Osteocyte (in vitro differentiated cells): ENCODE measurements around the gene ABAT. TPM values are rescaled to one million over a fixed set of nuclear protein-coding genes. Genes with fewer than 3 reads are reported as not detected.

Source experiments
- DNase-seq: peaks from one replicate; pipeline ENCODE4 v3.0.0; 2021; ENCODE audit warnings: mixed read lengths; ENCODE audit not compliant: unreplicated experiment; ENCODE audit errors: extremely low spot score
- H3K27ac Mint-ChIP-seq: one replicate; pipeline ENCODE4 v1.8.0; 2021; ENCODE audit warnings: mild to moderate bottlenecking, mixed read lengths; ENCODE audit not compliant: unreplicated experiment
- H3K27me3 Mint-ChIP-seq: one replicate; pipeline ENCODE4 v1.8.0; 2021; ENCODE audit warnings: mixed read lengths; ENCODE audit not compliant: unreplicated experiment
- H3K36me3 Mint-ChIP-seq: one replicate; pipeline ENCODE4 v1.8.0; 2021; ENCODE audit warnings: mixed read lengths; ENCODE audit not compliant: unreplicated experiment
- H3K4me1 Mint-ChIP-seq: one replicate; pipeline ENCODE4 v1.8.0; 2021; ENCODE audit warnings: mixed read lengths; ENCODE audit not compliant: unreplicated experiment
- H3K4me3 Mint-ChIP-seq: one replicate; pipeline ENCODE4 v1.8.0; 2021; ENCODE audit warnings: mild to moderate bottlenecking, moderate library complexity, mixed read lengths; ENCODE audit not compliant: unreplicated experiment
- H3K9me3 Mint-ChIP-seq: one replicate; pipeline ENCODE4 v1.8.0; 2021; ENCODE audit warnings: mixed read lengths; ENCODE audit not compliant: unreplicated experiment
- CTCF ChIP-seq: fragments of 200-600 bp; sonication (generic); IDR thresholded peaks from 2 replicates; pipeline ENCODE4 v1.5.0; 2021; ENCODE audit warnings: antibody characterized with exemption, mild to moderate bottlenecking, moderate library complexity
- long read RNA-seq: library from polyadenylated mRNA; unstranded; transcript quantifications from one replicate; pipeline ENCODE4 v2.0.0, GENCODE V29; 2021
- total RNA-seq: library from RNA; stranded (reverse); gene quantifications from 2 replicates; pipeline ENCODE4 v1.2.1, GENCODE V29; 2021

The ABAT gene
- 2.7 and 3.0 TPM in 2 replicates for total RNA-seq
- long read RNA-seq, full-length matches to known transcripts: 1 of 8 reads
- long read RNA-seq, partial matches to known transcripts: 3 of 8 reads
- long read RNA-seq, other reads (novel, unspliced or antisense): 4 of 8 reads

- TF ChIP-seq CTCF: no peak
- Mint-ChIP-seq H3K27me3 (peaks cover 5% of the 10 kb centered on the region), H3K4me3 (peak within 1 kb of the TSS; percentile 81), H3K27ac (no peak within 1 kb of the TSS), H3K36me3 (no peaks in the 10 kb centered on the region), H3K9me3 (peaks cover under 1% of the 10 kb centered on the region), H3K4me1 (peaks cover 8% of the 10 kb centered on the region)
- peak; percentile 94 for DNase-seq
These were observed at the start of gene ABAT for GRCh38 chr16:8674413-8675022. Gene ABAT (plus strand): TSS chr16:8674617. CDS start chr16:8735740, 61,123 bp downstream.

GRCh38 chr16:8625491-8626087 lies 48.8 kb upstream of the ABAT start:
- Mint-ChIP-seq H3K9me3 (no peaks in the 10 kb centered on the region), H3K27ac (no peak overlapping the region), H3K27me3 (no peaks in the 10 kb centered on the region), H3K4me3 (no peak overlapping the region), H3K4me1 (peaks cover 18% of the 10 kb centered on the region), H3K36me3 (peaks cover 36% of the 10 kb centered on the region)
- DNase-seq: no peak
- TF ChIP-seq CTCF: no peak

- peaks cover 45% of the 10 kb centered on the region for H3K36me3 Mint-ChIP-seq
- no peak overlapping the region for H3K4me3 Mint-ChIP-seq
- H3K27me3 Mint-ChIP-seq: no peaks in the 10 kb centered on the region
- H3K4me1 Mint-ChIP-seq: peaks cover 18% of the 10 kb centered on the region
- DNase-seq: no peak
- H3K27ac Mint-ChIP-seq: no peak overlapping the region
- H3K9me3 Mint-ChIP-seq: no peaks in the 10 kb centered on the region
- TF ChIP-seq CTCF: no peak
These were observed 47.5 kb upstream of the ABAT start for GRCh38 chr16:8626946-8627345.

GRCh38 chr16:8627456-8627855 lies 47.0 kb upstream of the ABAT start:
- TF ChIP-seq CTCF: no peak
- Mint-ChIP-seq H3K36me3 (peaks cover 50% of the 10 kb centered on the region), H3K4me1 (peaks cover 14% of the 10 kb centered on the region), H3K27ac (no peak overlapping the region), H3K27me3 (no peaks in the 10 kb centered on the region), H3K9me3 (no peaks in the 10 kb centered on the region), H3K4me3 (no peak overlapping the region)
- DNase-seq: no peak

- Mint-ChIP-seq H3K27ac (no peak overlapping the region), H3K4me3 (no peak overlapping the region), H3K27me3 (no peaks in the 10 kb centered on the region), H3K36me3 (peaks cover 55% of the 10 kb centered on the region), H3K4me1 (peaks cover 9% of the 10 kb centered on the region), H3K9me3 (no peaks in the 10 kb centered on the region)
- no peak for DNase-seq
- no peak for TF ChIP-seq CTCF
These were observed 45.3 kb upstream of the ABAT start for GRCh38 chr16:8628981-8629725.
